Large intestine (tissue), 3 donors: ENCODE results near the gene TIAM1. TPM values are rescaled to one million over a fixed set of nuclear protein-coding genes. Genes with fewer than 3 reads are reported as not detected.

Experiments used
- DNase-seq, 2 donors: peaks; one replicate each; pipeline versions ENCODE4 v3.0.0 to v3.0.0-alpha.2; 2013
- H3K27ac ChIP-seq: one replicate; pipeline ENCODE4 v1.5.1; 2013; ENCODE audit warnings: low read length
- H3K27me3 ChIP-seq: 2 replicates; pipeline ENCODE4 v1.6.1; 2013; ENCODE audit warnings: low read length; ENCODE audit not compliant: control insufficient read depth, insufficient read depth
- H3K36me3 ChIP-seq: 2 replicates; pipeline ENCODE4 v1.6.1; 2013; ENCODE audit warnings: low read length; ENCODE audit not compliant: control insufficient read depth, insufficient read depth
- H3K4me1 ChIP-seq: one replicate; pipeline ENCODE4 v1.6.1; 2013; ENCODE audit warnings: low read length; ENCODE audit not compliant: control insufficient read depth, insufficient read depth
- H3K4me3 ChIP-seq: one replicate; pipeline ENCODE4 v1.5.1; 2013; ENCODE audit warnings: low read length
- H3K9me3 ChIP-seq: one replicate; pipeline ENCODE4 v1.6.1; 2013; ENCODE audit warnings: mild to moderate bottlenecking, low read depth, low read length, moderate library complexity; ENCODE audit not compliant: control insufficient read depth
- WGBS: methylation state at CpG from one replicate; pipeline ENCODE4 v1.1.5; 2013; ENCODE audit warnings: low lambda C conversion rate; ENCODE audit not compliant: insufficient coverage; 5-methylcytosine and 5-hydroxymethylcytosine counted together
- polyA plus RNA-seq: library from polyadenylated mRNA; unstranded; fragments of 120-200 nt; gene quantifications from one replicate; pipeline ENCODE4 v1.2.1, GENCODE V29; 2013

Gene TIAM1
- polyA plus RNA-seq, 1 donor, result 6.3 TPM

- Histone ChIP-seq H3K9me3 (no peaks in the 10 kb centered on the region), H3K27me3 (no peaks in the 10 kb centered on the region), H3K4me3 (no peak overlapping the region), H3K27ac (no peak overlapping the region), H3K4me1 (no peaks in the 10 kb centered on the region), H3K36me3 (no peaks in the 10 kb centered on the region)
- no peak for DNase-seq
- WGBS, result 93% methylated on average over 5 of the region's 10 CpGs
Observed at GRCh38 chr21:31354604-31355443, 10.8 kb upstream of the TIAM1 start.

GRCh38 chr21:31354122-31354521 lies 10.1 kb upstream of the TIAM1 start:
- H3K27me3 ChIP-seq, result no peaks in the 10 kb centered on the region
- H3K36me3 ChIP-seq, result no peaks in the 10 kb centered on the region
- no peak for DNase-seq
- no peaks in the 10 kb centered on the region for H3K9me3 ChIP-seq
- no peaks in the 10 kb centered on the region for H3K4me1 ChIP-seq
- H3K27ac ChIP-seq, result no peak overlapping the region
- no peak overlapping the region for H3K4me3 ChIP-seq
- no CpG with 5 or more reads among the region's 4 CpGs for WGBS

GRCh38 chr21:31352836-31353235 lies 8.8 kb upstream of the TIAM1 start:
- WGBS, result no CpG with 5 or more reads among the region's 2 CpGs

GRCh38 chr21:31351960-31352359 lies 7.9 kb upstream of the TIAM1 start:
- H3K27me3 ChIP-seq, result peaks cover 3% of the 10 kb centered on the region
- H3K27ac ChIP-seq, result no peak overlapping the region
- no peaks in the 10 kb centered on the region for H3K9me3 ChIP-seq
- DNase-seq, result no peak
- no peaks in the 10 kb centered on the region for H3K36me3 ChIP-seq
- WGBS, result no CpG with 5 or more reads among the region's 3 CpGs
- no peaks in the 10 kb centered on the region for H3K4me1 ChIP-seq
- H3K4me3 ChIP-seq, result no peak overlapping the region

More at GRCh38 chr21:31352836-31353235, 8.8 kb upstream of the TIAM1 start:
- Histone ChIP-seq H3K4me3 (no peak overlapping the region), H3K36me3 (no peaks in the 10 kb centered on the region), H3K9me3 (no peaks in the 10 kb centered on the region), H3K27ac (no peak overlapping the region), H3K27me3 (no peaks in the 10 kb centered on the region), H3K4me1 (no peaks in the 10 kb centered on the region)
- DNase-seq, result no peak

GRCh38 chr21:31351438-31351837 lies 7.4 kb upstream of the TIAM1 start:
- WGBS, result no CpG with 5 or more reads among the region's 5 CpGs
- Histone ChIP-seq H3K27me3 (peaks cover 3% of the 10 kb centered on the region), H3K36me3 (no peaks in the 10 kb centered on the region), H3K4me3 (no peak overlapping the region), H3K4me1 (no peaks in the 10 kb centered on the region), H3K9me3 (no peaks in the 10 kb centered on the region), H3K27ac (no peak overlapping the region)
- DNase-seq, result no peak

GRCh38 chr21:31349208-31349607 lies 5.1 kb upstream of the TIAM1 start:
- no peak for DNase-seq
- Histone ChIP-seq H3K27ac (no peak overlapping the region), H3K4me3 (no peak overlapping the region), H3K36me3 (no peaks in the 10 kb centered on the region), H3K27me3 (peaks cover 18% of the 10 kb centered on the region), H3K9me3 (no peaks in the 10 kb centered on the region), H3K4me1 (no peaks in the 10 kb centered on the region)
- 100% methylated on average over 1 of the region's 4 CpGs for WGBS

GRCh38 chr21:31348188-31348587 lies 4.1 kb upstream of the TIAM1 start:
- no CpG with 5 or more reads among the region's 7 CpGs for WGBS
- Histone ChIP-seq H3K9me3 (no peaks in the 10 kb centered on the region), H3K4me1 (no peaks in the 10 kb centered on the region), H3K27ac (no peak overlapping the region), H3K36me3 (no peaks in the 10 kb centered on the region), H3K4me3 (no peak overlapping the region), H3K27me3 (peaks cover 29% of the 10 kb centered on the region)
- no peak for DNase-seq

GRCh38 chr21:31347435-31348032 lies 3.5 kb upstream of the TIAM1 start:
- Histone ChIP-seq H3K36me3 (no peaks in the 10 kb centered on the region), H3K27ac (no peak overlapping the region), H3K4me1 (no peaks in the 10 kb centered on the region), H3K9me3 (no peaks in the 10 kb centered on the region), H3K27me3 (peaks cover 35% of the 10 kb centered on the region), H3K4me3 (no peak overlapping the region)
- 40% methylated on average over 2 of the region's 15 CpGs for WGBS
- DNase-seq, result no peak

- Histone ChIP-seq H3K27ac (no peak overlapping the region), H3K4me1 (no peaks in the 10 kb centered on the region), H3K27me3 (peaks cover 36% of the 10 kb centered on the region), H3K9me3 (no peaks in the 10 kb centered on the region), H3K36me3 (no peaks in the 10 kb centered on the region), H3K4me3 (no peak overlapping the region)
- WGBS, result 60% methylated on average over 2 of the region's 14 CpGs
- DNase-seq, result no peak
Observed at GRCh38 chr21:31346256-31346821, 2.3 kb upstream of the TIAM1 start.

- H3K4me1 ChIP-seq, result no peaks in the 10 kb centered on the region
- peaks cover 36% of the 10 kb centered on the region for H3K27me3 ChIP-seq
- no peak overlapping the region for H3K4me3 ChIP-seq
- WGBS, result 100% methylated on average over 1 of the region's 2 CpGs
- DNase-seq, result no peak
- H3K9me3 ChIP-seq, result no peaks in the 10 kb centered on the region
- H3K27ac ChIP-seq, result no peak overlapping the region
- H3K36me3 ChIP-seq, result no peaks in the 10 kb centered on the region
Observed at GRCh38 chr21:31345136-31345535, 1.1 kb upstream of the TIAM1 start.
